Activated CD4-positive, alpha-beta T cell treated with anti-CD3 and anti-CD28 coated beads, Interleukin-2, amount 10 ng/mL, durations not matched to agents 7 days and 5 days (primary cell): ENCODE results near the gene ADRM1. TPM values are rescaled to one million over a fixed set of nuclear protein-coding genes. Genes with fewer than 3 reads are reported as not detected.

ENCODE experiments used
- CTCF ChIA-PET: fragments of 350-600 bp; sonication (Branson Sonifier 250); formaldehyde crosslinking; loops from one replicate; lab custom pipeline; 2021; ENCODE audit warnings: antibody characterized with exemption; lab: Charles Lee
- POLR2A ChIA-PET: fragments of 350-600 bp; sonication (Branson Sonifier 250); formaldehyde crosslinking; loops from one replicate; lab custom pipeline; 2021; ENCODE audit warnings: antibody characterized with exemption; lab: Charles Lee
- DNase-seq: peaks from one replicate; pipeline ENCODE4 v3.0.0-alpha.2; 2020
- H3K27ac Mint-ChIP-seq: one replicate; pipeline ENCODE4 v1.8.0; 2021; ENCODE audit warnings: mild to moderate bottlenecking, moderate library complexity, mixed read lengths
- H3K27me3 Mint-ChIP-seq: one replicate; pipeline ENCODE4 v1.8.0; 2021; ENCODE audit warnings: mixed read lengths
- H3K36me3 Mint-ChIP-seq: one replicate; pipeline ENCODE4 v1.8.0; 2021; ENCODE audit warnings: low read depth, mixed read lengths
- H3K4me1 Mint-ChIP-seq: one replicate; pipeline ENCODE4 v1.8.0; 2021; ENCODE audit warnings: mixed read lengths
- H3K4me3 Mint-ChIP-seq: one replicate; pipeline ENCODE4 v1.8.0; 2021; ENCODE audit warnings: mild to moderate bottlenecking, moderate library complexity, mixed read lengths
- H3K9me3 Mint-ChIP-seq: one replicate; pipeline ENCODE4 v1.8.0; 2021; ENCODE audit warnings: mixed read lengths
- total RNA-seq, 2 experiments: library from RNA; stranded (reverse); gene quantifications; one replicate each; pipeline ENCODE4 v1.2.3, GENCODE V29; 2021

The ADRM1 gene
- total RNA-seq, 2 experiments from 2014 or later: 86.1 to 90.1 TPM

DNA sequence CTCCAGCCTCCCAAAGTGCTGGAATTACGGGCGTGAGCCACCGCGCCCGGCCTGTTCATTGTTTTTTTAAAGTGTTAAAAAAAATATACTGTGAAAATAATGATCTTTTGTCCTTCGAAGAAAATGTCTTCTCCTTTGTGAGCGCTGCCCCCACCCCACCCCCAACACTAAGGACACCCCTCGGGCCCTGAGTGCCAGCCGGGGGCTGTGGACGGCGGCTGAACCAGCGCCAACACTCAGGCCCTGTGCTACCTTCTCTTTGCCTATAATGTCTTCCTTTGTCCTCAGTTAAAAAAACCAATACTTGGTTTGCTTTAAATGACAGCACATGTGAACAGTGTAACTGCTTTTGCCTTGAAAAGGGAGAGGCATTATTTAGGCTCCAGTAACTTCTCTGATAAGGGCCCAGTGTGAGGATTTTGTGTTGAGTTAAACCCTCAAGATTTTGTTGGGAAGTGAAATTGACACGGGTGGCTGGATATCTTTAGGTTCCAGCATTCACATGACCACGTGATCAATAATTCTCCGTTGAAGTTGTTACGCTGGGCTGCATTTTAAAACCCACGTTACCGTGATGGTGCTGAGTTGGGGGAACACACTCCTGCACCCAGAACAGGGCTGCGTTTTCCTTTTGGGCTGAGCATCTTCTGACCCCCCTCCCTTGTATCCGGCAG is 9.5 kb upstream of the ADRM1 start:
- DNase-seq: no peak
- Mint-ChIP-seq H3K36me3 (peaks cover 6% of the 10 kb centered on the region), H3K27ac (no peak overlapping the region), H3K4me3 (no peak overlapping the region), H3K4me1 (peaks cover 8% of the 10 kb centered on the region), H3K9me3 (no peaks in the 10 kb centered on the region), H3K27me3 (no peaks in the 10 kb centered on the region)
- CTCF ChIA-PET: interaction anchor here (0.6 kb wide), 1 partner anchor 9 kb away, joined by 3 read pairs; the partner anchor contains the start of gene ADRM1
- POLR2A ChIA-PET: no interaction called here

DNA sequence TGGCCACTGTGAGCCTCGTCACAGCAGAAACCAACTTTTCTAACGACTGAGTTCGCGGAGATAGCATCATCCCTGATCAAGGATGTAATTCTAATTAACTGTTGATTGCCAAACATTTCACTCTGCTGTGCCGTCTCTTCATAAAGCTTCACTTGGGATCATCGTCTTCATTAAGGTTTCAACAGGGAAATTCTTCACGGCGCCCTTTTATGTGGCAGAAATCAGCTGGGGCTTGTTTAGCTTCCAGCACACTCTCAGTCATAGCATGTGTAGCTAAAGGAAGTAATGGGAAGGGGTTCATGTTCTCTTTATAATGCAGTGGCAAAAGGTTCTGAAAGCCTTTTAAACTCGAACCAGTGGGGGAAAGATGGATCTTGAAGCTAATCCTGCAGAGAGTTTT is 8.9 kb upstream of the ADRM1 start:
- ChIA-PET POLR2A (no interaction called here), CTCF (interaction anchor here (0.6 kb wide), 2 partner anchors 8 to 657 kb away, joined by 3 to 4 read pairs; partner anchors contain the start of gene ADRM1)
- Mint-ChIP-seq H3K9me3 (no peaks in the 10 kb centered on the region), H3K36me3 (peaks cover 6% of the 10 kb centered on the region), H3K27ac (no peak overlapping the region), H3K4me3 (no peak overlapping the region), H3K4me1 (peaks cover 8% of the 10 kb centered on the region), H3K27me3 (no peaks in the 10 kb centered on the region)
- no peak for DNase-seq

DNA sequence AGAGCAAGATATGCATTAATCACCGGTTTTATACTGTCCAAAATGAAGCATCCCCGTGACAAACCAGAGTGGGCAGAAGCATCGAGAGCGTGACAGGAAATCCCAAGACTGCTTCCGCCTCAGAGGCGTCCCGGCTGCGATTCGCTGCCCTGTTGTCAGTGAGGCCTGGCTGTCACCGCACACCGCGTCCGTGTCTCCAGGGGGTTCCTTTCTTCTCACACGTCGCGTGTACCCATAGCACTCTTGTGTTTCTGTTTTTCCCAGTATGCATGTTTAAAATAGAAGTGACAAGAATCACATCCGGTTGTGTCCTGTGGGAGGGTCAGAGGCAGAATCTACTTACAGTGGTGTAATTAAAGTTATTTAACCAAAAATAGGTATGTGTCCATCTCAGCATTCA is 8.3 kb upstream of the ADRM1 start:
- CTCF ChIA-PET: interaction anchor here (0.6 kb wide), 1 partner anchor 657 kb away, joined by 4 read pairs; no protein-coding TSS in a partner anchor
- no peaks in the 10 kb centered on the region for H3K27me3 Mint-ChIP-seq

DNA sequence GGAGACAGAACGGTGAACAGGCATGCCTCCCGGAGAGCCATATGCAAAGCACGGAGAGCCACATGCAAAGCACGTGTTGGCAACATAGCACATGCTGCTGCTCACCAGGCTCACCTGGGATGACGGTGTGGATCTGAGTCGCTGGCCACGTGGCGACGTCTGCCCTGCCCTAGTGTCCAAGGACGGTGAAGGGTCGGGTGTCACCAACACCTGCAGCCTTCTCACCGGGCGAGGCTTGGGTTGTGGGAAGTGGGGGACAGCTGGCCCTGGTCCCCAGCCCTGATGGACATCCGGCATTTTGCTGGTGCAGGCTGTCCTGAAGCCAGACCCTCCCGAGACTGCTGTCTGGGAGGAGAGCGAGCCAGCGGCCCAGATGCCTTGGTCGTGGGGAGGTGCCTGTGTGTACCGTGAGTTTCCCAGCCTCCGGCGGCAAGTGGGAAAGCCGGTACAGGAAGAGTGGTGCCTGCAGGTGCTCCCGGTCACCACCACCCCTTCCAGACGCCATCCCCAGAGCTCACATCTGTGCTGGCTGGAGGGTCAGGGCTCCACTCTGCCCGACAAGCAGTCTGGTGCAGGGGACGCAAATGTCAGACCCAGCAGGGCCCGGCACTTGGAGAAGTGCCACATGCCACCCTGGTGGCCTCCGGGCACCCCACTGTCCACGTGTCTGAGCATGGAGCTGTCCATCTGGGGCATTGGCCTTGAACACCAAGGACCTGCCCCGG is 5.9 kb upstream of the ADRM1 start:
- peaks cover 11% of the 10 kb centered on the region for H3K4me1 Mint-ChIP-seq
- POLR2A ChIA-PET: no interaction called here
- no peak overlapping the region for H3K4me3 Mint-ChIP-seq
- no peaks in the 10 kb centered on the region for H3K9me3 Mint-ChIP-seq
- H3K27ac Mint-ChIP-seq: no peak overlapping the region
- CTCF ChIA-PET: no interaction called here
- no peaks in the 10 kb centered on the region for H3K27me3 Mint-ChIP-seq
- H3K36me3 Mint-ChIP-seq: peaks cover 4% of the 10 kb centered on the region
- DNase-seq: no peak

More for the DNA sequence above, 8.3 kb upstream of the ADRM1 start:
- no peak overlapping the region for H3K27ac Mint-ChIP-seq
- POLR2A ChIA-PET: no interaction called here
- H3K4me1 Mint-ChIP-seq: peaks cover 8% of the 10 kb centered on the region
- DNase-seq: no peak
- H3K4me3 Mint-ChIP-seq: no peak overlapping the region
- no peaks in the 10 kb centered on the region for H3K9me3 Mint-ChIP-seq
- H3K36me3 Mint-ChIP-seq: peaks cover 6% of the 10 kb centered on the region

DNA sequence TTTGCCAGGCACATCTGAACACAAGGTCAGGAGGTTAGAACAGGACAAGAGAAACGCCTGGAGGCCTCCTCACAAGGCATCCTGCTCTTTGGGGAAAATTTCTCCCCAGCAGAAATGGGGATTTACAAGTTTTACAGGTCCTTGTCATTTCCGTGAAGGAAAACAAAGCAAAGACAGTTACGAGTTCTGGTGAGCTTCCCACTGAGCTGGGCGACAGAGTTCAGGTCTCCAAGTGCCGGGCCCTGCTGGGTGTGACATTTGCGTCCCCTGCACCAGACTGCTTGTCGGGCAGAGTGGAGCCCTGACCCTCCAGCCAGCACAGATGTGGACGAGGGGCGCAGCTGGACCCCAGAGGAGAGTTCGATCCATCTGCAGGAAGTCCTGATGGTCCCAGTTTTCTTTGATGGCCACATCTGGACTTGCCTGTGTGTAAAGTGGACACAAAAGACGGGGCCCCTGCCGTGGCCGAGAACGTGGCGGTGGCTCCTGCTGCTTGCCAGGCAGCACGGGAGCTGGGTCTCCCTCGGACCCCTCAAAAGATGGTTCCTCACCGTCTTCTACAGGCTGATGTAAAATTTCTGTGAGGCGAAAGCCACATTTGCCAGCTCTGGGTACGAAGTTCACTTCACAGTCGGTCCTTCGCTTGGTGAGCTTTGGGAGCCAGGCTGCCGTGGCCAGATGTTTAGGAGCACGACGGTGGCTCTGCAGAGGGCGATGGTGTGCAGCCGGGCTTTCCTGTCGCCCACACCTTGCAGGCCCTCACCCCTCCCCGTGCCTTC is 5.2 kb upstream of the ADRM1 start:
- POLR2A ChIA-PET: no interaction called here
- H3K4me3 Mint-ChIP-seq: no peak overlapping the region
- H3K27ac Mint-ChIP-seq: no peak overlapping the region

DNA sequence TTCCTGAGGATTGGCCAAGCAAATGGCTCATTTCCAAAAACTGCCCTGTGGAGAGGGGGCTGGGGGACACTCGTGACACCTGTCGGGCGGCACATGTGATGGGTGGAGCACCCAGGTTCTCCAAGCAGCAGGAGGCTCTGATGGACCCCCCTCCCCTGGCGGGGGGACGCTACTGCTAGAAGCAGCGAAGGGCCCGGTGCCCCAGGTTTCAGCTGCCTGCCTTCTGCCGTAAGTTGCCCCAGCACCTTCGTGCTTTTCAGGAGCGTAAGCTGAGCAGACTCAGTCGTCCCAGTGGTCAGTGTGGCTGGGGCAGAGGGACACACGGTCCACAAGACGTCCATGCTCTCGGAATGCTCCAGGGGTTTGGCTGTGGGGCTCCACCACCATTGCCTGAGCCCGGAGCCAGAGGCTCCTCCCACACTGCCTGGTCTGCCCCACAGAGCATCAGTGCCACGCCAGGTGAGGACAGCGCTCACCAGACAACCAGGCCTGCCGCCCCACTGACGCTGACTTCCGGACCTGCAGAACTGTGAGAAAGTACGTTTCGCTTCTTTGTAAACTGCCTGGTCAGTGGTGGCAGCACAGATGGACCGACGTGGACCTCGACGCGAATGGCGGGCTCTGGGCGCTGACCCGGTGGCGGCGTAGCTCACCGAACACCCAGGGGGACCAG is 4.1 kb upstream of the ADRM1 start:
- Mint-ChIP-seq H3K9me3 (no peaks in the 10 kb centered on the region), H3K36me3 (peaks cover 7% of the 10 kb centered on the region), H3K4me3 (no peak overlapping the region), H3K27ac (no peak overlapping the region), H3K27me3 (no peaks in the 10 kb centered on the region), H3K4me1 (peaks cover 8% of the 10 kb centered on the region)
- DNase-seq: no peak
- ChIA-PET POLR2A (no interaction called here), CTCF (no interaction called here)

More for the DNA sequence above, 5.2 kb upstream of the ADRM1 start:
- CTCF ChIA-PET: no interaction called here
- Mint-ChIP-seq H3K9me3 (no peaks in the 10 kb centered on the region), H3K27me3 (no peaks in the 10 kb centered on the region), H3K36me3 (peaks cover 4% of the 10 kb centered on the region), H3K4me1 (peaks cover 8% of the 10 kb centered on the region)
- no peak for DNase-seq

DNA sequence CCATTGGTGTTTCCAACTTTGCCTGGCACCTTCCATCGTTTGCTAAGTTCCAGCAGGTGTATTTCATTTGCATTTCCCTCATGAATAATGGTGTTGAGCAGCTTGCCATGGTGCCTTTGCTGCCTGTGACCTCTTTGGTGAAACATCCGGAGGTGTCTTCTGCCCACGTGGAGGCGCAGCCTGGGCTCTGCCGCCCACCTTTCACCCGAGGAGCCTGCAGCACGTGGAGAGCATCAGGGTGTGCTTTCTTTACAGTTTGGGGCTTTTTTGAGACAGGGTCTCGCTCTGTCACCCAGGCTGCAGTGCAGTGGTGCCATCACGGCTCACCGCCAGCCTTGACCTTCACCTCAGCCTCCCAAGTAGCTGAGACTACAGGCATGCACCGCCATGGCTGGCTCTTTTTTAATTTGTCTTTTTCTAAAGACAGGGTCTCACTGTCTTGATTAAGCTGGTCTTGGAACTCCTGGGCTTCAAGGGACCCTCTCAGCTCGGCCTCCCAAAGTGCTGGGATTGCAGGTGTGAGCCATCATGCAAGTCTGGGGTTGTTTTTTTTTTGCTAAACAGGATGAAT is 3.0 kb upstream of the ADRM1 start:
- POLR2A ChIA-PET: no interaction called here
- H3K36me3 Mint-ChIP-seq: peaks cover 14% of the 10 kb centered on the region
- no peak for DNase-seq

DNA sequence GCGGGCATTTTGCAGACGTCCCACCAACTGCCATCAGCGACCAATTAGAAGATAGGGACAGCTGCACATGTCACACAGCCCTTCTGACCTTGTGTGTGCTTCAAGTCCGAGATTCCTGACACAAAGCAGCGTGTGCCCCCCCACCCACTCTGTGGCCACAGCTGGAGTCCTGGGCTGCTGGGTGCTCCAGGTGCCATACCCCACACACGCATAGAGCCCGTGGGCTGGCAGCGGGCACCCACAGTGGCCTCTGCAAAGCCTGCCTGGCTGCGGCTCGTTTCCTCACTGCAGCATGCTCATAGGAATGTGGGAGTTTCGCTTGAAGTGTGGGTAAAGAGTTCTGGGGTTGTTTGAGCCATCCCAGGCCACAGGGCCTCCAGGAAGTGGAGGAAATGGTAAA is 2.5 kb upstream of the ADRM1 start:
- no peak overlapping the region for H3K27ac Mint-ChIP-seq
- H3K36me3 Mint-ChIP-seq: peaks cover 11% of the 10 kb centered on the region
- no peaks in the 10 kb centered on the region for H3K9me3 Mint-ChIP-seq
- DNase-seq: no peak
- H3K4me1 Mint-ChIP-seq: peaks cover 21% of the 10 kb centered on the region
- H3K27me3 Mint-ChIP-seq: no peaks in the 10 kb centered on the region
- POLR2A ChIA-PET: no interaction called here
- H3K4me3 Mint-ChIP-seq: no peak overlapping the region
- CTCF ChIA-PET: interaction anchor here (1.2 kb wide), 1 partner anchor 82 kb away, joined by 9 read pairs; no protein-coding TSS in a partner anchor

More for the DNA sequence above, 3.0 kb upstream of the ADRM1 start:
- Mint-ChIP-seq H3K27ac (no peak overlapping the region), H3K9me3 (no peaks in the 10 kb centered on the region), H3K4me3 (no peak overlapping the region), H3K27me3 (no peaks in the 10 kb centered on the region), H3K4me1 (peaks cover 16% of the 10 kb centered on the region)
- CTCF ChIA-PET: interaction anchor here (0.7 kb wide), 1 partner anchor 20 kb away, joined by 5 read pairs; no protein-coding TSS in a partner anchor

DNA sequence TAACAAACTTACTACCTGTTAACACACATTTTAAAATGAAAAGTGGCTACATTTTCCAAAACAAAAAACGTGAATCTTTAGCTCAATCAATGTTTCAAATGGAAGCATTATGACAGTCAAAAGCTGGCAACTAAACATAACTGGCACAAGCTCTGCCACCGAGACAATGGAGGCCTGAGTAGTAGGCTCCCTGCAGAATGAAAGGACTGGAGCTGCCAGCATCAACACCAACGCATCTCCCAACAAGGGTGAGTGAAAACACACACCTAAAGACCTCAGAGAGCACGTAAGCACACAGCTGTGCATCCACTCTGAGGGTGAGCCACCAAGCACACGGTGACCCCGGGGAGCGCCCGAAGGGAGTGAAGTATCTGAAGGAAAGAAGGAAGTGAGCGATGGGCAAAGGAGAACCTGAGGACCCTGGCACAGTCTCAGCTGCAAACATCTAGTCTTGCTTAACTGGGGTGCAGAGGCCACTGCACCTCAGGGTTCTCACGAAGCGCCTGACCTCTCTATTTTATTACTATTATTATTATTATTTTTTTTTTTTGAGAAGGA is 1.6 kb upstream of the ADRM1 start:
- POLR2A ChIA-PET: no interaction called here
- Mint-ChIP-seq H3K27ac (peak overlapping the region; percentile 83), H3K4me1 (peaks cover 25% of the 10 kb centered on the region), H3K9me3 (no peaks in the 10 kb centered on the region), H3K4me3 (peak overlapping the region; percentile 91), H3K27me3 (no peaks in the 10 kb centered on the region), H3K36me3 (peaks cover 17% of the 10 kb centered on the region)
- DNase-seq: no peak
- CTCF ChIA-PET: interaction anchor here (0.7 to 1.2 kb wide), 6 partner anchors 64 to 804 kb away, joined by 3 to 9 read pairs (median 4); no protein-coding TSS in a partner anchor

DNA sequence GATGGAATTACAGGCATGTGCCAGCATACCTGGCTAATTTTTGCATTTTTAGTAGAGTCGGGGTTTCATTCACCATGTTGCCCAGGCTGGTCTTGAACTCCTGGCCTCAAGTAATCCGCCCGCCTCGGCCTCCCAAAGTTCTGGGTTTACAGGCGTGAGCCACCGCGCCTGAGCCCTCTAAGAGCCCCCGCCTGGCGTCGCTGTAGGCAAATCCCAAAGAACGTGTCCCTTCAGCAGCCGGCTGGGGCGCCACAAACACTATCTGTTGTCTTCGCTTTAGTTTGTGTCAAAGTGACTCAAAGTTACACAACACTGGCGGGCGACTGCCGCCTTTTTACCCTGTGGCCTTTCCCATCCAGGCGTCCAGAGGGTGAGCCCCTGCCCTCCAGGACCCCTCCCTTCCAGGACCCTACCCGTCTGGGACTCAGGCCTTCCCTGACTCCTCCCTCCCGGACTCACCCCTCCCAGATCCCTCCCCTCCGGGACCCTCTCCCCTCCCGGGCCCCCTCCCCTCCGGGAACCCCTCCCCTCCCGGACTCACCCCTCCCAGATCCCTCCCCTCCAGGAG is 940 bp upstream of the ADRM1 start:
- Mint-ChIP-seq H3K27ac (peak overlapping the region; percentile 99), H3K27me3 (no peaks in the 10 kb centered on the region), H3K9me3 (no peaks in the 10 kb centered on the region), H3K36me3 (peaks cover 18% of the 10 kb centered on the region), H3K4me3 (peak overlapping the region; percentile 91), H3K4me1 (peaks cover 25% of the 10 kb centered on the region)
- CTCF ChIA-PET: interaction anchor here (0.7 to 1.2 kb wide), 9 partner anchors 8 to 85 kb away, joined by 3 to 9 read pairs (median 3); partner anchors contain the start of gene RPS21
- DNase-seq: peak; percentile 92
- POLR2A ChIA-PET: no interaction called here

DNA sequence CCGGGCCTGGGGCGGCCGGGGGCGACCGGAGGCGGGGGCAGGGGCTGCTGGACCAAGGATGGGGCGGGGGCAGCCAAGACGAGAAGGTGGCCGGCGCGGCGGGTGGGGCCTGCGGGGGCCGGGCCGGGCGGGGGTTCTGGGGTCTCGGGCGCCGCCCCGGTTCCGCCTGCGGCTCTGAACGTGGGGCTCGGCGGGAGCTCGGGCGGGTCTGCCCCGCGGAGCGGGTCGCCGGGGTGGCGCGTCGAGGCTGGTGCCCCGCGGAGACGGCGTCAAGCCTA is 204 bp downstream of the ADRM1 start:
- Mint-ChIP-seq H3K27ac (peak overlapping the region; percentile 99), H3K27me3 (no peaks in the 10 kb centered on the region), H3K4me1 (peaks cover 25% of the 10 kb centered on the region), H3K9me3 (no peaks in the 10 kb centered on the region), H3K4me3 (peak overlapping the region; percentile 91), H3K36me3 (peaks cover 22% of the 10 kb centered on the region)
- no peak for DNase-seq
- POLR2A ChIA-PET: no interaction called here
- CTCF ChIA-PET: interaction anchor here (1.1 to 1.5 kb wide), 3 partner anchors 18 to 83 kb away, joined by 5 to 7 read pairs (median 6); no protein-coding TSS in a partner anchor
